RPMI8226 (cell line): ENCODE data around the gene ZCCHC17.

ENCODE experiments used
- DNase-seq: peaks from one replicate; pipeline ENCODE4 v3.0.0-alpha.2; 2015

Gene ZCCHC17

DNA sequence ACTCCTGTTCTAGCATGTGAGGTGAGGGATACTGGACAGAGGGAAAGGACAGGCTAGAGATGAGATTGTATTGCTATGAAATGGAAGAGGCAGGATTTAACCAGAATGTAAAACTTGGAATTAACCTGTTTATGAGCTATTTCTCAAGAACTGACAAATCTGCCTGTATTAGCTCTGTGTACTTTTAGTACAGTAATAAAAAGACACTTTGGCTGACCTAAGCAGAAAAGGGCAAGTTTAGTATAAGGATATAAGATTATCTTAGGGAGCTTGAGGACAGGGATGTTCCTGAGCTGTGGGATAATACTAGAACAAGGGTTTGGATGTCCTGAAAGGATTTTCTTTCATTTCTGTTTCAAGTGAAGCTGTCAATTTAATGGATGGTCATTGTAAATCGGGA lies 11.2 kb downstream of the ZCCHC17 start:
- no peak for DNase-seq

DNA sequence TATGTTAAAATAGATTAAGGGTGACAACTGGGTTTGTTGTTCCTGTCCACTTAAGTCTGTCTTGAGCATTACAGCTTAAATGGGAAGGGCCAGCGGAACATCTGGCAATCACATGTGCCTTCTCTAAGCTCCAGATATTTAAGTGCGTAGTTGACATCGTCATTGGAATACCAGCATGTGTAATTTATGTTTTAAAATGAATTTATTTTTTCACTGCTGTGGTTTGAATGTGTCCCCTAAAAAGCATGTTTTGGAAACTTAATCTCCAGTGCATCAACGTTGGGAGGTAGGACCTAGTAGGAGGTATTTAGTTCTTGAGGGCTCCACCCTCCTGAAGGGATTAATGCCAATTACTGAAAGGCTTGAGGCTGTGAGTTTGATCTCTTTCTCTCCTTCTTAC lies 13.4 kb downstream of the ZCCHC17 start:
- no peak for DNase-seq

- no peak for DNase-seq
Observed at GRCh38 chr1:31315902-31316301, 19.1 kb downstream of the ZCCHC17 start.

DNA sequence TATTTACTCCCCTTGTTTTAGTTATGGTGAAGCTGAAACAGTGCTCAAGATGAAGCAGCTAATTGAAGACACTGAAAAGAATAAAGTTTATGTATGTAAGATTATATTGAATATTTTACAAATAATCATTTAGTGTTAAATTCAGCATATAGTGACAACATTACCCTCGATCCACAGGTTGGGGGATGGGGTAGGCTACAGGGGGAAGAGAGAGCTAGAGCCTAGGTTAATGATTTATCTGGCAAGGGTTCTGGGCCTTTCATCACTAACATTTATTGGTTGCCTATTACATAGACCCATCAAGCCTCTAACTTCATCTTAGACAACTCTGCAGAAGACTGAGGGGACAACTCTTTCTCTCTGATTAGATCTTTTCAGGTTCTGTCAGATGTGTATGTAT lies 21.3 kb downstream of the ZCCHC17 start:
- no peak for DNase-seq

DNA sequence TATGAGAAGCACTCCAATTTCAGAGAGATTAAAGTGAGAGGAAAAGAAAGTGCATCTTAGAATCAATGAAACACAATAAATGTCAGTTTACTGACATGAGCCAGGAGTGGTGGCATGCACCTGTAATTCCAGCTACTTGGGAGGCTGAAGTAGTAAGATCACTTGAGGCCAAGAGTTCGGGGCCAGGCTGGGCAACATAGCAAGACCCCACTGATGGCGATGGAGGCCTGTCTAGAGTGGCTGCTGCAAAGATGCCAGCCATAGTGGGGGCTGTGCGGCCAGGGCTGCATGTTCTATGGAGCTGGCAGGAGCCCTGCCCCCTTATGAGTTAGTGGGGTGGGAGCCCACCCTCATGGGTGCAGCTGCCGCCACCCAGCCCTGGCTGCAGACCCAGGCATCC lies 27.3 kb downstream of the ZCCHC17 start:
- DNase-seq = no peak

- DNase-seq = no peak
Observed at GRCh38 chr1:31324992-31325391, 28.2 kb downstream of the ZCCHC17 start.

- DNase-seq = no peak
Observed at GRCh38 chr1:31326461-31326860, 29.6 kb downstream of the ZCCHC17 start.

DNA sequence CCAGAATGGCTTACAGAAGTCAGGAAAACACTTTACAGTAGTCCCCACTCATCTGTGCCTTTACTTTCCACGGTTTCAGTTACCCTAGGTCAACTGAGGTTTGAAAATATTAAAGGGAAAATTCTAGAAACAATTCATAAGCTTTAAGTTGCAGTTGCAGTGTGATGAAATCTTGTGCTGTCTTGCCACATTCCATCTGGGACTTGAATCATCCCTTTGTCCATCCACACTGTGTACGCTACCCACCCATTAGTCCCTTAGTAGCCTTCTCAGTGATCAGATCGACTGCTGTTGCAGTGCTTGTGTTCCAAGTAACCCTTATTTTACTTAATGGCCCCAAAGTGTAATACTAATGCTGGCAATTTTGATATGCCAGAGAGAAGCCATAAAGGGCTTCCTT lies 30.5 kb downstream of the ZCCHC17 start:
- no peak for DNase-seq

- DNase-seq = peak; percentile 36
Observed at GRCh38 chr1:31335007-31335406, 38.2 kb downstream of the ZCCHC17 start.

GRCh38 chr1:31336687-31337467 lies 40.0 kb downstream of the ZCCHC17 start:
- no peak for DNase-seq

DNA sequence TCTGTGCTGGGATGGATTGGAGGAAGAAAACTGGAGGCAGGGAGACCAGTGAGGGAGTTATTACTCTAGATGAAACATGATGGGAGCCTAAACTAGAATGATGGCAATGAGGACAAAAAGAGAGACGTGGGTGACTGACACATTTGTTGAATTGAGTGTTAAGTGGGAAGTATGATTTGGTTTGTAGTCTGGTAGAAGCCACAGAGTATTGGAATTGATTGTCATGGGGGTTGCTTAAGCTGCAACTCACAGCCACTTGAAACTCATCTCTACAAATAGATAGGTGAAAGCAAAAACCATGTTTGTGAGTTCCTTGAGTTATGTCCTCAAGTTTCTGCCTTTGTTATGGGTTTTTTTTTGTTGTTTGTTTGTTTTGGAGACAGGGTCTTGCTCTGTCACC lies 47.7 kb downstream of the ZCCHC17 start:
- DNase-seq = no peak

- DNase-seq = no peak
Observed at GRCh38 chr1:31345635-31346034, 48.8 kb downstream of the ZCCHC17 start.

GRCh38 chr1:31346785-31347184 lies 50.0 kb downstream of the ZCCHC17 start:
- DNase-seq = no peak

DNA sequence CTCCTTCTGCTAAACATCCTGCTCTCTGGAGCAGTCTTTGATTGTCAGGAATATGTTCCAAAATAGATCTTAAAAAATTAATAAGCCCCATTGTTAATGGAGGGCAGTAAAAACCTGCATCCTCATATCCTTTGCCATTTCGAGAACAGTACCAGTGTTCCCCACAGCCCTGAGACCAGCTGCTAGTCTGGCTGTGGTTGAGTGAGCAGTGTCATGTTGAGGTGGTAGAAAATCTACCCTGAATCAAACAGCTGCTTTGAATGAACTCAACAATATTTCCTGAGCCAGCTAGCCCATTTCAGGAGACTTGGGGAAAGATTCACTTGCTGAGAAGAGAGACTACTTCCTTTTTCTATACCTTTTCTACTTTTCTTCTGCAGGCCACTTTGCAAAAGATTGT lies 51.6 kb downstream of the ZCCHC17 start:
- no peak for DNase-seq

DNA sequence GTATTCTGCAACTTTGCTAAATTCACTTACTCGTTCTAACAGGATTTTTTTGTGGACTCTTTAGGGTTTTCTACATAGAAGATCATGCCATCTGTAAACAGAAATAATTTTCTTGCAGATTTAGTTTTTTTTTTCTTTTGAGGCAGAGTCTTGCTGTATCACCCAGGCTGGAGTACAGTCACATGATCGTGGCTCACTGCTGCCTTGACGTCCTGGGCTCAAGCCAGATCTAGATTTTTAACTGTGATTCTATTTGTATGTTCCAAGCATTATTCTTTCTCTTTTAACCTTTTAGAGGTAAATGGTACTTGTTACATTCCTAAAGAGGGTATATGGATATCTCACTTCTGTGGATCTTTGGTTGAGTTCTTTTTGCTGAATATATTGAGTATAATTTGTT lies 57.5 kb downstream of the ZCCHC17 start:
- no peak for DNase-seq

DNA sequence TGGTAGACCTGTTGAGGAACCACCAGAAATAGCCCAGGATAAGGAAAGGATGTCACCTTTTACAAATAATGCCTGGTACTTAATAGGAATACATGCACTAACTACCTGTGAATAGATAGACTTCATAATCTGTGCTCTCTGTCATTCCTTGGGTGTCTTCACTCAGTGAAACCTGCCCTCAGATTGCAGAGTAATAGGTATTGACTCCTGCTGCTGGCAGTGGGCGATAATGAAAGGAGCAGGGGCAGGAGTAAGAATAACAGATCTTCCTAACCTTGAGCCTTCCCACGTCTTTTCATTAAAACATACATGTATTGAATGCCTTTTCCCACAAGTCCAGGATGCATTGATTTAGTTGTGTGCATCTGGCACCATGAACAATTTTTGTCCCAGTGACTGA lies 59.6 kb downstream of the ZCCHC17 start:
- DNase-seq = no peak

DNA sequence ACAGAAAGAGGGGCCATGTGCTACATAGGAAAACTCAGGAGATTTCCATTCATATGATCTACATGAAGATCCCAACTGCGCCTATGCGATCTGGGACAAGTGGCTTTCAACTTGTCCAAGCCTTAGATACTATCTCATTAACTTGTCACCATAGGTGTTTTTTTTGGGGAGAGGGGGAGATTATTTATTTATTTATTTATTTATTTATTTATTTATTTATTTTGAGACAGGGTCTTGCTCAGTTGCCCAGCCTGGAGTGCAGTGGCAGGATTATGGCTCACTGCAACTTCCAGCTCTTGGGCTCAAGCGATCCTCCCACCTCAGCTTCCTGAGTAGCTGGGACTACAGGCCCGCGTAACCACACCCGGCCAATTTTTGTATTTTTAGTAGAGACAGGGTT lies 64.8 kb downstream of the ZCCHC17 start:
- no peak for DNase-seq

DNA sequence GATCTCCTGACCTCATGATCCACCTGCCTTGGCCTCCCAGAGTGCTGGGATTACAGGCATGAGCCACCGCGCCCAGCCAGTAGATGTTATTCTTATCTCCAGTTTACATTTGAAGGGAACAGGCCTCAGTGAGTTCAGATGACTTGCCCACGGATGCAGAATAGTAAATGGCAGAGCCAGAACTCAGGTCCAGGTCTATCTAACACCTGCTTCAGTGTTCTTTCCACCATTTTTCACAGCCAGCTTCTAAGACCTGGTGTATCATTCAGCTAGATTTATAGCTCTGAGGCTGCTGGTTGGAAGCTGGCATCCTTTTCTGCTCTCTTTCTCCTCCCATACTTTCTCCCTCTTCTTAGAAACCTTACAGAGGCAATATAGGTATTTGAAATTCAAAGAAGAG lies 65.2 kb downstream of the ZCCHC17 start:
- DNase-seq = no peak

DNA sequence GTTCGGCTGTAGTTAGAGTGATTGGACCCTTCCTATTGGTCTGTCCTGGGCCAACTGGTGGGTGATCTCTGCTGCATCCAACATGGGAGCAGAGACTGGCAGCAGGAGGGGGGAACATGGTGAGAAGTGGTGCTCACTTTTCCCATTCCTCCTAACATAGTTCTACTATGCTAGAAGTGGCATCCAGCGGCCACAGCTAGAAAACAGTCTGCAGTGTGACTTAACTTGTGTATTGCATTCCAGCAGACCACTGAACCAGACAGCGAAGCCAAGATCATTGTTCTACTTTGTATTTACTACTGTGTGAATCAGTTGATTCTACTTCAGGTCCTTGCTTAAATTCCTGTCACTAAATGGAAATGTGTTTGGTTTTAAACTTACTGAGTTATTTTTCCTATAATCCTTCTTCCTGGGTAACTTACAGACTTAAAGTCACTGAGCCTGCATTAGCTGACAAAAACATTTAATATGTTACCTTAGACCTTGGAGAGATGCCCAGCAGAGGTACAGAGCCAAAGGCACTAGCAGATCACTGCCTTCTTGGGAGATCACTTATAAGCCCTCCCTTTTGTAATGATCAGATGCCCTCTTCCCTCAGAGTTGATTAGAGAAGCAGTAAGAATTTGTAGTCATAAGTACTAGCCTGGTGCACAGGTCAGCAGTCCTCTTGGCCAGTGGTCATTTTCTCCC lies 67.9 kb downstream of the ZCCHC17 start:
- DNase-seq = no peak

- no peak for DNase-seq
Observed at GRCh38 chr1:31366796-31367195, 70.0 kb downstream of the ZCCHC17 start.

DNA sequence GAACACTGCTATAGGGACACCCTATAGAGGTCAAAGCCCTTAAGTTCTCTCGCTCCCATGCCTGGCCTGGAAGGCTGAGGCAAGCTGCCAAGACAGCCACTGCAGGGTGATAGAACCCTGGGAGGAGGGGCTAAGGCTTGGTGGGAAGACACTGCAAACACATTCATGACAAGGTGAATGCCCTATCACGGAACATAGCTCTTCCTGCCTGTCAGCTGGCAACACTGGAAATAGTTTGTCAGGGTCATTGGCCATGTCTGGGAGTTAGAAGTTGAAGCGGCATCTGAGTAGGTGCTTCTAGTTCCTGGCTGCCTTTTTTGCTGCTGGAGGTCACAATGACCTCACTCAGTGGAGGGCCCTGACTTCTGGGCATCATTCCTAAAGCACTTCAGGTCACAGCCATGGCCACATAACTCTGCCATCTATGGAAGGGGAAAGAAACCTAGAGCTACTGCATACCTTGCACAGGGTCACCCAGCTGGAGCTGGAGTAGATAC lies 71.8 kb downstream of the ZCCHC17 start:
- no peak for DNase-seq

DNA sequence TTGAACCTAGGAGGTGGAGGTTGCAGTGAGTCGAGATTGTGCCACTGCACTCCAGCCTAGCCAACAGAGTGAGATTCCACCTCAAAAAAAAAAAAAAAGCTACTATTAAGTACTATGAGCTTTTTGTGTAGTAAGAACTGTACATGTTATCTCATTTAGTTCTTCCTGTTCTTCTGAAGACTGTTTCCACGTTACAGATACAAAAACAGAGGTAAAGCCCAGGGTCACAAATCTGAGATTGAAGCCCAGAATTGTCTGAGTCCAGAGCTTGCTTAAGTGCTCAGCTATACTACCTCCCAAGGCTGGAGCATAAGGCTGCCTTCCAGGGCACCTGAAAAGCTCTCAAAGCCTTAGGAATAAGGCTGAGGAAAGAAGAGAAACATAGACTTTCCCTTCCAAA lies 73.2 kb downstream of the ZCCHC17 start:
- DNase-seq = no peak

DNA sequence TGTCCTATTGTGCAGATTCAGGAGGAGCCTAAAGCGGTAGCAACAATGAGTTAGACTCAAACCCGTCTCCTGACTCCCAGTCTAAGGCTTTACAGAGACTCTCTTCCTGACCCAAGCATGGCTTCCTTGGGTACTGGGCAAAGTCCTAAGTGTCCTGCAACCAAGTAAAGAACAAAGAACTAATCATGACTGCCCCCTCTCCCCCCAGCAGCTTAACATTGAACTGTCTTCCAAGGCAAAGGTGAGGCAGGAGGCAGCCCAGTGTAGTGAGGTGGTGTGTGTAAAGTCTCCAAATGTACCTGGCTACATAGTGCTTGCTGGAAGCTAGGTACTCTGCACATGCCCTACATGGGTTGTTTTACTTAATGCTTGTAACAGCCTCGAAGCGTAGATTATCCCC lies 73.7 kb downstream of the ZCCHC17 start:
- no peak for DNase-seq

DNA sequence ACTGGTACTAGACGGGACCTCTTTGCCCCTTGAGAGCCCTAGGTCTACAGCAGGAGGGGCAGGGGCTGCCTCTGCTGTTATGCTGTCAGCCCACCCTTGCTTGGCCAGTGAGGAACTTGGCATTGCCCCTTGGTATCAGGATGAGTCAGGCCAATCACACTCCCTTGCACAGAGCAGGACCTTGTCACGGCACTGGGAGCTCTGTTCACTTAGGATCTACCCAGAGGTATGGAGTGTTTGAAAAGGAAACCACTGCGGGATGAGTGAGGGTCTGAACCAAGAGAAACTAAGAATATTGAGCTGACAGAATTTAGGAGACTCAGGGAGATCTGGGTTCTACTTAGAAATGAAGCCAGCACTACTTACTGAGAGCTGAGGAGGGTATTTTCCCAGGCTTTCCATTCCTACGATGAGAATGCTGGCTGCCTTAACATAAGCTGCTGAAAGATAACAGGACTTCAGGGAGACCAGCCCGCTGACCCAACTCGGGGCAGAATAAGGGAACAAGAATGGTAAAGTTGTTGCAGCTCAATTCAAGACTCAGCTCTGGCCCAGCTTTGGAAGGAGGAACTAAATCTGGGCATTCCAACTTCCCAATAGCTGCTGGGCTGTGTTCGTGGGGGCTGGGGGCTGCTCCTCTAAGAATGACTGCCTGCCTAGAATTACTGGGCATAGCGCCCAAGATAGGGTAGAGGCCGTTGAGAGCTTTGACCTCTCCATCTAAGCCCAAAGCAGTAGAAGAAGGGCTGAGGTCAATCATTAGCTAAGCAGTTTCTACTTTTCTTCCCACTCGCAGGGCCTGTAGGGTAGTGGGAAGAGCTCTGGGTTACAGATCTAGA lies 74.5 kb downstream of the ZCCHC17 start:
- DNase-seq = no peak
